Fibroblast of upper back skin (primary cell): ENCODE data around the gene KCP.
A peak's percentile ranks its signal among the peaks of the same experiment; 100 is the strongest.
"Not testable (repeated sequence)": the region's sequence is repeated elsewhere in the genome, so short reads cannot be mapped to it uniquely, and the experiment has no call there.

Experiments
- DNase-seq: peaks from one replicate; pipeline ENCODE4 v3.0.0-alpha.2; 2013

Gene KCP

GRCh38 chr7:128910569-128910945, at the start of gene KCP:
TSS of gene KCP (minus strand) at chr7:128910709. CDS start at chr7:128910676, 33 bp downstream.
- no peak for DNase-seq

- DNase-seq, result no peak
Measured at GRCh38 chr7:128959296-128959695, 48.8 kb upstream of the KCP start.

- no peak for DNase-seq
Measured at GRCh38 chr7:128955981-128956380, 45.5 kb upstream of the KCP start.

- DNase-seq, result peak; percentile 65
Measured at GRCh38 chr7:128954830-128955802, 44.6 kb upstream of the KCP start.

GRCh38 chr7:128954150-128954549, 43.6 kb upstream of the KCP start:
- no peak for DNase-seq

- no peak for DNase-seq
Measured at GRCh38 chr7:128951296-128951695, 40.8 kb upstream of the KCP start.

- DNase-seq, result no peak
Measured at GRCh38 chr7:128948976-128949760, 38.7 kb upstream of the KCP start.

- DNase-seq, result peak; percentile 9
Measured at GRCh38 chr7:128948312-128948973, 37.9 kb upstream of the KCP start.

- peak; percentile 3 for DNase-seq
Measured at GRCh38 chr7:128947854-128948253, 37.3 kb upstream of the KCP start.

GRCh38 chr7:128946936-128947830, 36.7 kb upstream of the KCP start:
- DNase-seq, result no peak

- DNase-seq, result no peak
Measured at GRCh38 chr7:128945668-128946366, 35.3 kb upstream of the KCP start.

GRCh38 chr7:128944487-128945236, 34.2 kb upstream of the KCP start:
- DNase-seq, result no peak

GRCh38 chr7:128943251-128943650, 32.7 kb upstream of the KCP start:
- DNase-seq, result not testable (repeated sequence)

- DNase-seq, result no peak
Measured at GRCh38 chr7:128941946-128942526, 31.5 kb upstream of the KCP start.

GRCh38 chr7:128941323-128941890, 30.9 kb upstream of the KCP start:
- no peak for DNase-seq

- no peak for DNase-seq
Measured at GRCh38 chr7:128940494-128941322, 30.2 kb upstream of the KCP start.

- DNase-seq, result no peak
Measured at GRCh38 chr7:128939861-128940410, 29.4 kb upstream of the KCP start.

GRCh38 chr7:128939075-128939860, 28.8 kb upstream of the KCP start:
- no peak for DNase-seq
